ENCODE measurements around the gene GRAMD1A.
"Not testable (repeated sequence)": the region's sequence is repeated elsewhere in the genome, so short reads cannot be mapped to it uniquely, and the experiment has no call there.

Gene GRAMD1A

GRCh38 chr19:34979819-34980640, 20.1 kb upstream of the GRAMD1A start:
- peak; percentile 24 for DNase-seq

- no peak for DNase-seq
Observed at GRCh38 chr19:34982275-34982674, 17.8 kb upstream of the GRAMD1A start.

DNA sequence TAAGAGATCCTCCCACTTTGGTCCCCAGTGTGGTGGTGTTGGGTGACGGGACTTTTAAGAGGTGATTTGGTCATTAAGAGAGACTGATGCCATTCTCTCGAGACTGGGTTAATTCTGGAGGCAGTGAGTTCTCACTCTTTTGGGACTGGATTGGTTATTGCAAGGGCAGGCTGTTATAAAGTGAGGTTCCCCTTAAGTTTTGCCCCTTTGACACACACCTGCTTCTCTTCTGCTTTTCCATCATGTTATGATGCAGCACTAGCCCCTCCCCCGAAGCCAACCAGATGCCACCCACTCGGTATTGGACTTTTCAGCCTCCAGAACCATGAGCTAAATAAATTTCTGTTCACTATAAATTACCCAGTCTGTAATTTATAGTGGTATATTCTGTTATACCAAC, 16.3 kb upstream of the GRAMD1A start:
- DNase-seq = no peak

DNA sequence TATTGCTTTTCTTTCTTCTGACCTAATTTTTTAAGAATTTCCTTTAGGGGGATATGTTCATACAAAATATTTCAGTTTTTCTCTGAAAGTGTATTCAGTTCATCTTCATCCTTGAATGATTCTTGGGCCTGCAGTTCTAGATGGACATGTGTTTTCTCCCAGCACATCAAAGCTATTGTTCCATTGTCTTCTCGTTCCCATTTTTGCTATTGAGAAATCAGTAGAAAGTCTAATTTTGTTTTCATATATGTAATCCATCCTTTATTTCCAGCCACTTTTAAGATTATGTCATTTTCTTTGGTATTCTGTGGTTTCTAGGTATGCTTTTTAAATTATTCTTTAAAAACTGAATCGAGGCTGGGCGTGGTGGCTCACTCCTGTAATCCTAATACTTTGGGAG, 15.8 kb upstream of the GRAMD1A start:
- DNase-seq = no peak

- peak; percentile 25 for DNase-seq
Observed at GRCh38 chr19:34985249-34986022, 14.7 kb upstream of the GRAMD1A start.

GRCh38 chr19:34988119-34988518, 12.0 kb upstream of the GRAMD1A start:
- DNase-seq = no peak

DNA sequence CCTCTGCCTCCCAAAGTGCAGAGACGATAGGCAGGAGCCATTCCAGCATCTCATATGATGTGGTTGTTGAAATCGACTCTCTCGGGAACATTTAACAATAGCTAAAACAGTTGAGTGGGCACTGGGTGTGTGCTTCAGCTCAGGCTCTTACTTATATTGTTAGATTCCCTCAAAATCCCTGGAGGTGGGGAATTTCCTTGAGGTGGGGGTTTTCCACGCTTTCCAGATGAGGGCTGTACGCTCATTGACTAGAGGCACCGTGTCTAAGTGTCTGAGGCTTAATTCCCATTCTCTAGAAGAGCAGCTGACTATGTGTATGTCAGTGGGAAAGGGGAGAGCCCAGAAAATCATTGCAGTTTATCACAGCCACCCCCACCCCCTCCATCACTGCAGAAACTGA, 10.8 kb upstream of the GRAMD1A start:
- no peak for DNase-seq

GRCh38 chr19:34990578-34991192, 9.4 kb upstream of the GRAMD1A start:
- no peak for DNase-seq

GRCh38 chr19:34991542-34992333, 8.4 kb upstream of the GRAMD1A start:
- DNase-seq = no peak

DNA sequence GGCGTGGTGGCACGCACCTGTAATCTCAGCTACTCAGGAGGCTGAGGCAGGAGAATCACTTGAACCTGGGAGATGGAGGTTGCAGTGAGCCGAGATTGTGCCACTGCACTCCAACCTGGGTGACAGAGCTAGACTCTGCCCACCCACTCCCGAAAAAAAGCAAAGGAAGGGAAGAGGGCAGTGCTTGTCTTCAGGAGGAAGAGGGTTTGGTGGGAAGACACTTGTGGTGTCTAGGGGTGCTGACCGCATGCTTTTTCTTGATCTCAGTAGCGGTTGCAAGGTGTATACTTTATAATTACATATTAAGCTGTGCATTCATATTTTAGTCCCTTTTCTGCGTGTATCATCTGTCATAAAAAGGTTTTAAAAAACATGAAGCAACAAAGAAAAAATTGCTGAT, 7.5 kb upstream of the GRAMD1A start:
- DNase-seq = not testable (repeated sequence)

GRCh38 chr19:34994286-34994642, 5.9 kb upstream of the GRAMD1A start:
- no peak for DNase-seq

- DNase-seq = peak; percentile 79
Observed at GRCh38 chr19:34994643-34995541, 5.2 kb upstream of the GRAMD1A start.

- no peak for DNase-seq
Observed at GRCh38 chr19:34995551-34995950, 4.6 kb upstream of the GRAMD1A start.

DNA sequence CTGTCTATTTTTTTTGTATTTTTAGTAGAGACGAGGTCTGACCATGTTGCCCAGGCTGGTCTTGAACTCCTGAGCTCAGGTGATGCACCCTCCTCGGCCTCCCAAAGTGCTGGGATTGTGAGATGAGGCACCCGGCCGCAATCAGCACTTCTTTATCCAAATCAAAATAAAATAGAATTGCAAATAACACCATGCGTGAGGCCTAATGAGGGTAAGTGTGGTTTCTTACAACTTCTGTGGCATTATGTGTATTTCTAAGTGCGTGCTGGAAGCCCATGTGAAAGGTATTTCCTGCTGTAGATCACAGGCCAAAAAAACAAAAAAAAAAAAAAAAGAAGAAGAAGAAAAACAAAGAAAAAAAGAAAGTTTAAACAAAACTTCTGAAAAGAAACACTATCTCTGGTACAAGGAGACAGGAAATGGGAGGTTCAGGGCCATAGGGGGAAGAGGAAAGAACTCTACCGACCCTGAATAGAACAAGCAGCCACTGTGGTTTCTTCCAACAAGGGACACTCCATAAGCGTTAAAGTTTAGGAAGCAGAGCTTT, 3.0 kb upstream of the GRAMD1A start:
- DNase-seq = no peak

DNA sequence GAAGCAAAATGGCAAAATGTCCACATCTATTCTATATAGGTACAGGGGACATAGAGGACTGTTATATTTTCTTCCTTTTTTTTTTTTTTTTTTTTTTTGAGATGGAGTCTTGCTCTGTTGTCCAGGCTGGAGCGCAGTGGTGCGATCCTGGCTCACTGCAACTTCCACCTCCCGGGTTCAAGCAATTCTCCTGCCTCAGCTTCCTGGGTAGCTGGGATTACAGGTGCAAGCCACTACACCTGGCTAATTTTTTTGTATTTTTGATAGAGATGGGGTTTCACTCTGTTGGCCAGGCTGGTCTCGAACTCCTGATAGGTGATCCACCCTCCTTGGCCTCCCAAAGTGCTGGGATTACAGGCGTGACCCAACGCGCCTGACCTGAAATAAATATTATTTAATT, 1.9 kb upstream of the GRAMD1A start:
- not testable (repeated sequence) for DNase-seq

- no peak for DNase-seq
Observed at GRCh38 chr19:34998777-34999497, 1.2 kb upstream of the GRAMD1A start.

DNA sequence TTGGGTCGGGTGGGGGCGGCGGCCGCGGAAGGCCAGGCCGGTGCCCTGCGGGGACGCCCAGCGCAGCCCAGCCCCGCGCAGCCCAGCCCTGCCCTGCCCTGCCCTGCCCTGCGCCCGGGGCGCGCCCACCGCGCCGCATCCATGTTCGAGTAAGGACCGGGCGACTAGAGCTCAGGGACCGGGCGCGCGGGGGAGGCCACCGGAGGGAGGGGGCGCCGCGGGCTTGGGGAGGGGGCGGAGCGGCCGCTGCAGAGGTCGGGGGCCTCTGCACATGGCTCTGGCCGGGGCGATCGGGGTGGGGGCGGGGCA, 169 bp downstream of the GRAMD1A start:
- no peak for DNase-seq

GRCh38 chr19:35000647-35001501, 751 bp downstream of the GRAMD1A start:
- peak; percentile 74 for DNase-seq

GRCh38 chr19:35002037-35002535, 2.0 kb downstream of the GRAMD1A start:
- no peak for DNase-seq
